HL-60/S4 treated with retinoic acid at 250 ng/mL for 4 days and 3 days (cell line): ENCODE measurements around the gene CORO7.

ENCODE experiments used
- in situ Hi-C: fragments of 300-500 bp; cut with MboI; formaldehyde crosslinking; loops from 2 replicates; pipeline ENCODE4 v1.7.0; 2022; ENCODE audit warnings: low sequenced_read_pairs

Gene CORO7

DNA sequence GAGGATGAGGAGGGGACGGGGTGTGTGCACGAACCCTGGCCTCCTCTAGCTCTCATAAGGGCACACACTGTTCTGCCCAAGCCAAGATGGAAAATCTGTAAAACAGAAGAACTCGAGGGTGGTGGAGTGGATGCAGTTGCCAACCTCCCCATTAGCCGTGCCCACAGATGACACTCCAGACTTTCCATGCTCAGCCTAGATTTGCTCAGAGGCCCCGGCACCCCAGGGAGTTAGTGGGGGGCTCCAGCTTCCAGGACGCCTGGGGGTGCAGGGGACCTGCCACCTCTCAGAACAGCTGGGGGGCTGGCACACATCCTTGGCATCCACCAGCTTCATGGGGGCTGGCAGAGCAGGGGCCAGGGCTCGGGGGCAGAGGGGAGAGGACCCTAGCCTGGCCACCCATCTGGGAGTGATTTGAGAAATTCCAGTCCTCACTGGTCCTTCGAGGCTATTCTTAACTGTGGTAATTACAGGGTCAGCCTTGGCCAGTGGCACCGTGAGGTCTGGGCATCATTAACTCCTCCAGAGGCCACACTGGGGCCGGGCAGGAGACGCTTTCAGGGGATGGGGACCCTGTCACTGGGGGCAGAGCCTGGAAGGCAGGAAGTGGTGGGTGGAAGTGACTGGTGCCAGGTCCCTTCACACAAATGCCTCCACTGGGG is 30.5 kb downstream of the CORO7 start:
- in situ Hi-C loops: no loop called here

DNA sequence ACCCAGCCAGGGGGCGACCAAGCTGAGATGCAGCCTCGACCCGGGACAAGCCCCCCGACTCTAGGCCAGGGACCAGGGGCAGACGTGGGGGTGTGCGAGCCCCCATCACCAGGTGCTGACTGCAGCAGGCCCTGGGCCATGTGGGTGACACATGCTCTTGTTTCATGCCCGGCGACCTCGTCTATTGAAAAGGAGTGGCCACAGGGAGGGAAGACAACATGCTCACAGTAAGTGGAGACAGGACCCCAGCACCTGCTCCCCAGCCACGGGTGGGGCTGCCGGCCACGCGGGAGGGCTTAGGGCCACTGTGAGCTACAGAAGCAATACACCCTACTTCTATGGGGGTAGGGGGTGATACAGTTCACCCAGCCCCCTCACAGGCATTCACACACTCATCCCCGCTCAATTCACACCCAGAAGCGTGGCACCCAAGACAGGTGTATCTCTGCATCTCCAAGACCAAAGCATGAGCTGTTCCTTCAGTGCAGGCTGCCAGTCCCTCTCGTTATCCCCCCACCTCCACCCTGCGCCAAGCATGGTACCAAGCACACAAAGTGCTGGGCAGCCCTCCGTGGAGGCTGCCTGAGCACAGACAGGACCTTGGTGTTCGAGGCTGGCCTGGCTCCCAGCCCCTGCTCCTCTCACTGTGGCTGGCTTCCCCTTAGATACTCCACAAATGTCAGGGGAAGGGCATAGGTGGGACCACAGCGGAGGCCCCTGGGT is 31.2 kb downstream of the CORO7 start:
- in situ Hi-C loops: no loop called here

DNA sequence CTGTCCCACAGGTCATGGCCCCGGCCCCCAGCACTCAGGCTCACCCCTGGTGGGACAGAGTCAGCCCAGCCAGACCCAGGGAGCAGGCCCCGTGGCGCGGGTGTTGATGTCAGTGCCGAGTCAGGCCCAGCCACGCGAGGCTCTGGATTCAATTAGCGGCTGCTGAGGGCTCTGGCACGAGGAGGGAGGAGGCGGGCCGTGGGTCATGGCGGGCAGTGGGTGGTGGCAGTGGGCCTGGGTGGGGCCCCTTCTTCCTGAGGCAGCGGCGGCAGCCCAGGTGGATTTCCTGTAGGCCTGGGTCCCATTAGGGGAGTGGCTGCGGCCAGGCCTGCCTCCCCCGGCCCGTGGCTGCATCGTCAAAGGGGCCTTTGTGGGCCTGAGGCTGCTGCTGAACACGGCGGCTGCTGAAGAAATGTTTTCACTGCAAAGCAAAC is 31.9 kb downstream of the CORO7 start:
- in situ Hi-C loops: no loop called here

DNA sequence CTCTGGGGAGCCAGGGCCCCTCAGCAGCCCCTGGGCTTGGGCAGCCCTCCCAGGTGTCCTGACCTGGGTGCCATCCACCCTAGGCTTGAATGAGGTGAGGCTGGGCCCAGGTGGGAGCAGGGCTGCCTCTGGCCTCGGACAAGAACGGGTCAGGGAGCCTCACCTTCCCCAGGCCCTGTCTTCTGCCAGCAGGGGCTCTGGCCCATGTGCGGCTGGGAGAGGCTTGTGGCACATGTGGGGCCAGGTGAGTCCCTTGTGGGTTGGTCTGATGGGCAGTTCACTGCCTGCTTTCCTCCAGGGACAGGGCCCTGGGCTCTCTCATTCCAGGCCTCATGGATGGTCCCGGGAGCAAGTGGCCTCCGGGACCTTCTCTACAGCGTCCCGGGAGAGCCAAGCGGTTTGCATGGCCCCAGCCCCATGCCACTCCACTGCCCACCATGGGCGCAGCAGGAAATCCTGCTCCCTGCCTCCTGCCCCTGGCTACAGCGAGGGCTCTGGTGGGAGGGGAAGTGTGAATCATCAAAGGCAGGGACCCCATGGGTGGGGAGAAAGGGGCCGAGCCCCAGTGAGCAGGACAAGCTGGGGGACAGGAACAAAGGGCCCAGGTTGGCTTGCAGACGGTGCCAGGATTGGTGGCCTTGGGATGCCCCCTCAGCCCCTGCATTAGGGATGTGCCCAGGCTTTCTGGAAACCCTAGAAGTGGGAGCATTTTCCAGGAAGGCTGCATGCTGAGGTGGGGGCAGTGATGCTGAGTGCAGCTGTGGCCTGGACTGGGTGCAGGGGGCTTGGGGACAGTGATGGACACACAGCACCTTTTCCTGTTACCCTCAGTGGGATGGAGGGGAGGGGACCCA is 32.6 kb downstream of the CORO7 start:
- in situ Hi-C loops: no loop called here

DNA sequence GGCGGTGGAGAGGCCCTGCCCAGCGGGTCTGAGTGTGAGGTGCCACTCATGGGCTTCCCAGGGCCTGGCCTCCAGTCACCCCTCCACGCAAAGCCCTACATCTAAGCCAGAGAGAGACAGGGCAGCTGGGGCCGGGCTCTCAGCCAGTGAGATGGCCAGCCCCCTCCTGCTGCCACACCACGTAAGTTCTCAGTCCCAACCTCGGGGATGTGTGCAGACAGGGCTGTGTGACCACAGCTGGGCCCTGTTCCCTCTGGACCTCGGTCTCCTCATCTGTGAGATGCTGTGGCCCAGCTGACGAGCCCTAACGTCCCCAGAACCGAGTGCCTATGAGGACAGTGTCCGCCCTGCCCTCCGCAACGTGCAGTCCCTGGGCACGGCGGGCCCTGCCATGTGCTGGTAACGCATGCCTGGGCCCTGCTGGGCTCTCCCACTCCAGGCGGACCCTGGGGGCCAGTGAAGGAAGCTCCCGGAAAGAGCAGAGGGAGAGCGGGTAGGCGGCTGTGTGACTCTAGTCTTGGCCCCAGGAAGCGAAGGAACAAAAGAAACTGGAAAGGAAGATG is 33.5 kb downstream of the CORO7 start:
- in situ Hi-C loops: no loop called here

DNA sequence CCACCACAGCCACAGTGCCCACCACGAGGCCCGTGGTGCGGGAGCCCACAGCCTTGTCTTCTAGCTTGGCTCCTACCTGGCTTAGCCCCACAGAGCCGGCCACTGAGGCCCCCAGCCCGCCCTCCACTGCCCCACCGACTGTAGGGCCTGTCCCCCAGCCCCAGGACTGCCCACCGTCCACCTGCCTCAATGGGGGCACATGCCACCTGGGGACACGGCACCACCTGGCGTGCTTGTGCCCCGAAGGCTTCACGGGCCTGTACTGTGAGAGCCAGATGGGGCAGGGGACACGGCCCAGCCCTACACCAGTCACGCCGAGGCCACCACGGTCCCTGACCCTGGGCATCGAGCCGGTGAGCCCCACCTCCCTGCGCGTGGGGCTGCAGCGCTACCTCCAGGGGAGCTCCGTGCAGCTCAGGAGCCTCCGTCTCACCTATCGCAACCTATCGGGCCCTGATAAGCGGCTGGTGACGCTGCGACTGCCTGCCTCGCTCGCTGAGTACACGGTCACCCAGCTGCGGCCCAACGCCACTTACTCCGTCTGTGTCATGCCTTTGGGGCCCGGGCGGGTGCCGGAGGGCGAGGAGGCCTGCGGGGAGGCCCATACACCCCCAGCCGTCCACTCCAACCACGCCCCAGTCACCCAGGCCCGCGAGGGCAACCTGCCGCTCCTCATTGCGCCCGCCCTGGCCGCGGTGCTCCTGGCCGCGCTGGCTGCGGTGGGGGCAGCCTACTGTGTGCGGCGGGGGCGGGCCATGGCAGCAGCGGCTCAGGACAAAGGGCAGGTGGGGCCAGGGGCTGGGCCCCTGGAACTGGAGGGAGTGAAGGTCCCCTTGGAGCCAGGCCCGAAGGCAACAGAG is 34.2 kb downstream of the CORO7 start:
- in situ Hi-C loops: no loop called here

DNA sequence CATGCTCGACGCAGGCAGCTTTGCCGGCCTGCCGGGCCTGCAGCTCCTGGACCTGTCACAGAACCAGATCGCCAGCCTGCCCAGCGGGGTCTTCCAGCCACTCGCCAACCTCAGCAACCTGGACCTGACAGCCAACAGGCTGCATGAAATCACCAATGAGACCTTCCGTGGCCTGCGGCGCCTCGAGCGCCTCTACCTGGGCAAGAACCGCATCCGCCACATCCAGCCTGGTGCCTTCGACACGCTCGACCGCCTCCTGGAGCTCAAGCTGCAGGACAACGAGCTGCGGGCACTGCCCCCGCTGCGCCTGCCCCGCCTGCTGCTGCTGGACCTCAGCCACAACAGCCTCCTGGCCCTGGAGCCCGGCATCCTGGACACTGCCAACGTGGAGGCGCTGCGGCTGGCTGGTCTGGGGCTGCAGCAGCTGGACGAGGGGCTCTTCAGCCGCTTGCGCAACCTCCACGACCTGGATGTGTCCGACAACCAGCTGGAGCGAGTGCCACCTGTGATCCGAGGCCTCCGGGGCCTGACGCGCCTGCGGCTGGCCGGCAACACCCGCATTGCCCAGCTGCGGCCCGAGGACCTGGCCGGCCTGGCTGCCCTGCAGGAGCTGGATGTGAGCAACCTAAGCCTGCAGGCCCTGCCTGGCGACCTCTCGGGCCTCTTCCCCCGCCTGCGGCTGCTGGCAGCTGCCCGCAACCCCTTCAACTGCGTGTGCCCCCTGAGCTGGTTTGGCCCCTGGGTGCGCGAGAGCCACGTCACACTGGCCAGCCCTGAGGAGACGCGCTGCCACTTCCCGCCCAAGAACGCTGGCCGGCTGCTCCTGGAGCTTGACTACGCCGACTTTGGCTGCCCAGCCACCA is 35.1 kb downstream of the CORO7 start:
- in situ Hi-C loops: no loop called here

DNA sequence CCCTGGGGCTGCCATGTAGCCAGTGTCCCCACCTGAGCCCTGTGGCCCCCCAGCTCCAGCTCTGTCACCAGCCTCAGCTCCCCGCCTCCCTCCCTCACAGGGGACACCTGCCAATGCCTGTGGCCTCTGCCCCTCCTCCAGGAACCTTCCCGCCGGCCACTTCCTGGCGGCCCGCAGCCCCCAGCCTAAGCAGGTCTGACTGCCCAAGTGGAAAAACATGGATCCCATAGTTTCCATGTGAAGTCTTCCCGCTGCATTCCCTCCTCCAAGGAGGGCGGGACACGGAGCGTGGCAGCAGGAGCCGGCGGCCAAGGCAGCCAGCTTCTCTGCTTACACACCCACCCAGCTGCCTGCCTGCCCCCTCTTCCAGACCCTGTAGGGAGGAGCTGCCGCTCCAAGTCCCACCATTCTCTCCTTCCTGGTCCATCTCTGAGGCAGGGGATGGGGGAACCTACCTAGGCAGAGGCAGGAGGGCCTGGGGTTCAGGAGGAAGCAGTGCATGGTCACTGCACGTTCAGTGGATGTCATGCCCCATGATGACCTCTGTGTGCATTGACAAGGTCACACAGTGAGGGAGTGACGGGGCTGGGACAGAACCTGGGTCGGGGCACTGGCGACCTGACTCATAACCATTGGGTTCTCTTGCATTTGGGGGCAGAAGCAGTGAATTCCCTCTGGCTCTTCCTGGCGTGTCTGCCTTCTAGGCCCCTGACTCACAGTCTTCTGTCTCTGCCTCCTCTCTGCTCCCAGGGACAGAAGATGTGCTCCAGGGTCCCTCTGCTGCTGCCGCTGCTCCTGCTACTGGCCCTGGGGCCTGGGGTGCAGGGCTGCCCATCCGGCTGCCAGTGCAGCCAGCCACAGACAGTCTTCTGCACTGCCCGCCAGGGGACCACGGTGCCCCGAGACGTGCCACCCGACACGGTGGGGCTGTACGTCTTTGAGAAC is 36.0 kb downstream of the CORO7 start:
- in situ Hi-C loops: no loop called here

DNA sequence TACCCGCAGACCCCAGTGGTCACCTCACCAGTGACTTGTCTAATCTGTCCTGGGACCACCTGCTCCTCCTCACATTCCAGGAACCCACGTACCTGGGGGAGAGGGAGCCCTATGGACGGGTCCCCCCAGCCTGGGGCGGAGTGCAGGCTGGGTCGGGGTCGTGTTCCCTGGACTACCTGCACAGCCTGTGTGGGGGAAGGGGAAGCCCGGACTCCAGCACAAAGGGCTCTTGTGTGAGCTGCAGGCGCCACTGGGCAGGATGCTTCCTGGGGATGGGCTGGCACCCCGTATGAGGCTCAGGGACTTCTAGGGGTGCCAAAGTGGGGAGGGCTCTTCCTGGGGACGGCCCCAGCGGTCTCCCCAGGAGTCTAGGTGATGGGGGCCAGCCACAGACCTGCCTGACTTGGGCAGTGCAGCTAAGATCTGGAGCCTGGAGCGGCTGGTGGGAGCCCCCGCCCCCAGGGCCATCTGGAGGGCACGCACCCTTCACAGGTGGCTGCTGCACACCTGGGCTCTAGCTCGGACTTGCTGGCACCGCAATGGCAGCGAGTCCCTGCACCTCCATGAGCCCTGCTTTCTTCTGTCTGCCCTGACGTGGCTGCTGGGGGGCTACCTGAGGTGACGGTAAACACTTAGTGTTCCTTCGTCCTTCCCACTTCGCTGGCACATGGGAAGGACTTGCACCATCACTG is 37.3 kb downstream of the CORO7 start:
- in situ Hi-C loops: no loop called here

DNA sequence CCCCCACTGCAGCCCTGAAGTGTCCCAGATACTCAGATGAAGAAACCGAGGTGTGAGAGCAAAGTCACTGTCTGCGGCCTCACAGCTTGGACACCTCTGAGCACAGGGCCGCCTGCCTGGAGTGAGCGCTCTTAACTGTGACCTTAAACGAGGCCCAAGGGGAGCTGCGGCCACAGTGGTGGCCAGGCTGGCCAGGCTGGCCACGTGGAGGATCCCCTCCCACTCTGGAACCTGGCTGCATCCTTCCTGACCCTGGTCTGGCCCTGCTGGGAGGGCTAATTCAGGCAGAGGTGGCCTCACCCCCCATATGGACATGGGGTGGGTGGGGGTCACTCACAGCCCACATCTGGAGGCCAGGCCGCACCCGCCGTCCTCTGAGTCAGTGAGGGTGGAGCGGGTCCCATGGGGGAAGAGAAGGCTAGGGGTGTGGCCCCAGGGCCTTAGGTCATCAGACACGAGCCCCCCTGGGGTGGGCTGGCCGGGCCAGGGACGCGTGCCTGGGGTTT is 38.2 kb downstream of the CORO7 start:
- in situ Hi-C loops: no loop called here

DNA sequence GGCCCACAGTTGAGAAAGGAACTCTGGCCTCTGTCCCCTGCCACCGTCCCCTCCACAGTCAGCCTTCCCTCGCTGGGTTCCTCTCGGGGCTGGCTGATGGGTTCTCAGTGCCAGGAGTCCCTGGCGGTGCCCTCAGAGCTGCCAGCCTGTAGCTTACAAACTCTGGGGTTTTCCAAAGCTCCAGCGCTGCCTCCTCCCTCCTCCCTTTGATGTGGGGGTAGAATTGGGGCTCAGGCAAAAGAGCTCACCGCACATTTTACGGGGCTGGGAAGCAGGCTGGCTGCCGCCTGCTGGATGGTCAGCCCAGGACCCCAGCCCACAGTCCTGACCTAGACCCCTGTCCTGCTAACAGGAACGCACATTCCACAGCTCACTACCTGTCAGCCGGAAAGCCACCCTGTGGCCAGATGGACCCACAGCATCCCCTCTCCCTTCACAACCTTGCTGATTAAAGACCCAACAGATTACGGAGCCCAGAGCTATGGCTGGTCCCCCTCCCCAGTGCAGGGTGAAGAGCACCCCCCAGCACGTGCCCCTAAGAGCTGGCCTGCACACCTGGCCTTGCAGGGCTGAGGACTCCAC is 38.7 kb downstream of the CORO7 start:
- in situ Hi-C loops: no loop called here

DNA sequence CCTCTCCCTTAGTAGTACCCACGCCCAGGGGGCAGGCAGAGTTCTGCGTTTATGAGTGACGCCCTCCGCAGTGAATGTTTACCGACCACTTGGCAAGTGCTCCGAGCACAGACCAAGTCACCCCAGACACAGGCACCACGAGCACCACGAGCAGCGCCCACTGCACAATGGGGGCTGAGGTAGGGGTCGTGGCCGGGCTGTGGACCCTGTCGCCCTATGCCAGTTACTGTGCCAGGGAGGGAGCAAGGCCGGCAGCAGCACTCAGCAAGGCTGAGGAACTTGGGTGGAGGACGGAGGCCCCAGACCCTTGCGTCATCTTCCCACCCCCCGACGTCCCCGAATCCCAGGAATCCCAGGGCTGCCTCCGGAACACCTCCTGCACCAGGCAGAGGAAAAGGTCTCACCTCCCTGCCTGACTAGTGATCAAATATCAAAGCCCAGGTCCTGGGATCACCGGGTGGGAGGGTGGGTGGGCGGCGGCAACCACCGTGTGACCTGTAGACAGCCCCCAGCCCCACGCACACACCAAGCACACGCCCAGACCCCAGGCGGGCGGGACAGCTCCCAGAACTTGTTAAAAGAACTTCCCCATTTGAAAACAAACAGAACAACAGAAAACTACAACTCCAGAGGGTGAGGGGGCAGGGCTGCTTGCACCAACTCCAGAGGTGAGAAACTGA is 39.4 kb downstream of the CORO7 start:
- in situ Hi-C loops: no loop called here

DNA sequence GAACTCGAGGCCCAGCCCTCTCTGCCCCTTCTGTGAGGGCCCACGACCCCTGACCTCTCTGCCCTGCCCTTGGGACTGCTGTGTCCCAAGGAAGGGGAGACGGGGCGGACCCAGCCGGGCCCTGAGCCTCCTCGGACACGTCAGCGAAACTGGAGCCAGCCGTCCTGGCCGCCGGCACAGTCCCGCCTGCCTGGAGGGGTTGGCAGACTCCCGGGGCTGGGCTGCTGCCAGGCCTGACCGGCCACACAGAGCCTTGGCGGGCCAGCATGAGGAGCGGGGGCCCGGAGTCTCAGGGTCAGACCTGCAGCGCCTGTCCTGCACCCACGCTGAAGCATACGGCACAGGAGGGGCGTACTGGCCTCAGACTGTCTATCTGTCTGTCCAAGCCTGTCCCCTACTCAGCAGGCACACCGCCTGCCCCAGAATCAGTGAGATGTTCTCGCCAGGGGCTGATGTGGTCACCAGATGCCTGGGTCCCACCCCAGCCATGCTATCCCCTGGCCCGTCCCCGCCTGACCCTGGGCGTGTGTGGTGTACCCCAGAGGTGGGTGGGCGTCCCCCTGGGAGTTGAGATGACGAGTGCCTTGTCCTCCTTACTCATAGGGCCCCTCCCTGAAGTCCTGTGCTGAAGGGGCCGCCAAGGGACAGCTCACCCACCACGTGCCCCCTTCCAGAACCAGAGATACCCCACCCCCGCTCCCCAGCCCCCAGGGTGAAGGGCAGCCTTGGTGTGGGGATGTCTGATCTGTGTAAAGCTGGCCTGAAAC is 40.1 kb downstream of the CORO7 start:
- in situ Hi-C loops: no loop called here

DNA sequence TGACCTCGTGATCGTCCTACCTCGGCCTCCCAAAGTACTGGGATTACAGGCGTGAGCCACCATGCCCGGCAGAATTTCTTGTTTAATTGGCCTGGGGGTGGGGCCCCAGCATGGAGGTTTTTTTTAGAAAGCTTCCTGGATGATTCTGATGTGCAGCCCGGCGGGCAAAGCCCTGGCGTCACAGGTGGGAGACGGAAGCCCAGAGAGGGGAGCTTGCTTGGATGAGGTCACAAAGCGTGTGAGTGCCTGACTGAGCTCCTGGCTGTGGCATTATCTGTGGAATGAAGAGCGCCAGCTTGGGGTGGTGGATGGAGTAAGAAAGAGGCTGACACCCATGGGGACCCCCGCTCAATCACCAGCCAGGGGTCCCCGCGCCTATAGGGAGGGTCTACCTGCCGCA is 40.7 kb downstream of the CORO7 start:
- in situ Hi-C loops: no loop called here

DNA sequence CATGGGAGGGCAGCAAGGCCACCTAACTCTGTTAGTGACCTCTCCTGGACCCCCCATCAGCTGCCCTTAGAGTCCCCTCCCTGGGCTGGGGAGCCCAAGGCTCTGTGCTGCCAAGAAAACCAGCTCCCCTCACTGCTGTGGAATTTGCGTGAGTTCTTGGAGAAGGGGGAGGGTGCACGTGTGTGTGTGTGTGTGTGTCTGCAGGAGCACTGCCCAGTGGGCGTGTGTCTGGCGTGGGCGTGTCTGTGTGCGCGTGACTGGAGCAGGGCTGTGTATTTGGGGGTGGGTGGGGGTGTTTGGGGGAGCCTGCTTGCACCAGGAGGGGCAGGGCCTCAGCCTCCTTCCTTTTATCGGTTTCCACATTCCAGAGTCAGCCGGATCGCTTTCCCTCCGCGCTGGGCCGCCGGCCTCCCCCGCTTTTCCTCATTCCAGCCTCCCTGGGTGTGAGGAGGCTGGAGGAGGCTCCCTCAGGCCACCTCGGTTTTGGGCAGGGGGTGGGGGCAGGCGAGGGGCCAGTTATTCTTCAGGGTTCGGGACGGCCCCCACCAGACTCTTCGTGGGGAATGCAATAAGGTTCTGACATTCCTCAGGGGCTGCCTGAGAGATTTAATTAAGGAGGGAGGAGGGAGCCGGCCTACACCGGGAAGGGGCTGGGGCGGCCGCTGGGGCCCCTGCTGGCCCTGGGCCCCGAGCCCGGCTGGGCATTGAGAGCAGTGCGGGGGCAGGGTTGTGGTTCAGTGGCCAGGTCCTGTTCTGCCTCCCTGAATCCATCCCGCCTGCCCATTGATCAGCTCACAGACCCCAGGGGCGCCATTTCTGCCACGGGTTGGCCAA is 42.3 kb downstream of the CORO7 start:
- in situ Hi-C loops: no loop called here
